GM21381 (cell line): ENCODE results near the gene TNFRSF18.
"Not testable (repeated sequence)": the region's sequence is repeated elsewhere in the genome, so short reads cannot be mapped to it uniquely, and the experiment has no call there.

ENCODE experiments used
- ATAC-seq: cut with Tn5 transposase; IDR thresholded peaks from one replicate; pipeline ENCODE4 v1.9.1; 2021; ENCODE audit warnings: mild to moderate bottlenecking, moderate library complexity; ENCODE audit not compliant: unreplicated experiment

Gene TNFRSF18

GRCh38 chr1:1179983-1180861, 26.2 kb downstream of the TNFRSF18 start:
- ATAC-seq: no peak

GRCh38 chr1:1179346-1179982, 26.9 kb downstream of the TNFRSF18 start:
- no peak for ATAC-seq

GRCh38 chr1:1178794-1179331, 27.5 kb downstream of the TNFRSF18 start:
- ATAC-seq: no peak

GRCh38 chr1:1177452-1178206, 28.8 kb downstream of the TNFRSF18 start:
- no peak for ATAC-seq

- no peak for ATAC-seq
Measured at GRCh38 chr1:1176931-1177330, 29.5 kb downstream of the TNFRSF18 start.

GRCh38 chr1:1176063-1176761, 30.2 kb downstream of the TNFRSF18 start:
- not testable (repeated sequence) for ATAC-seq

GRCh38 chr1:1175221-1176062, 30.9 kb downstream of the TNFRSF18 start:
- ATAC-seq: no peak

- ATAC-seq: no peak
Measured at GRCh38 chr1:1173793-1174415, 32.5 kb downstream of the TNFRSF18 start, which contains the start of gene TTLL10. Gene TTLL10 (plus strand): TSS chr1:1173880. CDS start chr1:1179216, 5,336 bp downstream.

- ATAC-seq: no peak
Measured at GRCh38 chr1:1173061-1173792, 33.2 kb downstream of the TNFRSF18 start.

GRCh38 chr1:1171546-1172340, 34.6 kb downstream of the TNFRSF18 start:
- no peak for ATAC-seq

- no peak for ATAC-seq
Measured at GRCh38 chr1:1171161-1171545, 35.2 kb downstream of the TNFRSF18 start.

- ATAC-seq: no peak
Measured at GRCh38 chr1:1170215-1171091, 35.9 kb downstream of the TNFRSF18 start.

GRCh38 chr1:1169429-1170214, 36.8 kb downstream of the TNFRSF18 start:
- no peak for ATAC-seq

GRCh38 chr1:1168451-1169411, 37.7 kb downstream of the TNFRSF18 start:
- no peak for ATAC-seq
